NCI-H187 treated with DMSO at 0.1 percent for 48 hours (cell line): Measurements from ENCODE around the gene LTBP1.
"Not testable (repeated sequence)": the region's sequence is repeated elsewhere in the genome, so short reads cannot be mapped to it uniquely, and the experiment has no call there.

Experiments
- DNase-seq: peaks from one replicate; lab custom pipeline; 2025; lab: John Stamatoyannopoulos, UW

Gene LTBP1, protein sequence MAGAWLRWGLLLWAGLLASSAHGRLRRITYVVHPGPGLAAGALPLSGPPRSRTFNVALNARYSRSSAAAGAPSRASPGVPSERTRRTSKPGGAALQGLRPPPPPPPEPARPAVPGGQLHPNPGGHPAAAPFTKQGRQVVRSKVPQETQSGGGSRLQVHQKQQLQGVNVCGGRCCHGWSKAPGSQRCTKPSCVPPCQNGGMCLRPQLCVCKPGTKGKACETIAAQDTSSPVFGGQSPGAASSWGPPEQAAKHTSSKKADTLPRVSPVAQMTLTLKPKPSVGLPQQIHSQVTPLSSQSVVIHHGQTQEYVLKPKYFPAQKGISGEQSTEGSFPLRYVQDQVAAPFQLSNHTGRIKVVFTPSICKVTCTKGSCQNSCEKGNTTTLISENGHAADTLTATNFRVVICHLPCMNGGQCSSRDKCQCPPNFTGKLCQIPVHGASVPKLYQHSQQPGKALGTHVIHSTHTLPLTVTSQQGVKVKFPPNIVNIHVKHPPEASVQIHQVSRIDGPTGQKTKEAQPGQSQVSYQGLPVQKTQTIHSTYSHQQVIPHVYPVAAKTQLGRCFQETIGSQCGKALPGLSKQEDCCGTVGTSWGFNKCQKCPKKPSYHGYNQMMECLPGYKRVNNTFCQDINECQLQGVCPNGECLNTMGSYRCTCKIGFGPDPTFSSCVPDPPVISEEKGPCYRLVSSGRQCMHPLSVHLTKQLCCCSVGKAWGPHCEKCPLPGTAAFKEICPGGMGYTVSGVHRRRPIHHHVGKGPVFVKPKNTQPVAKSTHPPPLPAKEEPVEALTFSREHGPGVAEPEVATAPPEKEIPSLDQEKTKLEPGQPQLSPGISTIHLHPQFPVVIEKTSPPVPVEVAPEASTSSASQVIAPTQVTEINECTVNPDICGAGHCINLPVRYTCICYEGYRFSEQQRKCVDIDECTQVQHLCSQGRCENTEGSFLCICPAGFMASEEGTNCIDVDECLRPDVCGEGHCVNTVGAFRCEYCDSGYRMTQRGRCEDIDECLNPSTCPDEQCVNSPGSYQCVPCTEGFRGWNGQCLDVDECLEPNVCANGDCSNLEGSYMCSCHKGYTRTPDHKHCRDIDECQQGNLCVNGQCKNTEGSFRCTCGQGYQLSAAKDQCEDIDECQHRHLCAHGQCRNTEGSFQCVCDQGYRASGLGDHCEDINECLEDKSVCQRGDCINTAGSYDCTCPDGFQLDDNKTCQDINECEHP (N-terminal part only)

DNA sequence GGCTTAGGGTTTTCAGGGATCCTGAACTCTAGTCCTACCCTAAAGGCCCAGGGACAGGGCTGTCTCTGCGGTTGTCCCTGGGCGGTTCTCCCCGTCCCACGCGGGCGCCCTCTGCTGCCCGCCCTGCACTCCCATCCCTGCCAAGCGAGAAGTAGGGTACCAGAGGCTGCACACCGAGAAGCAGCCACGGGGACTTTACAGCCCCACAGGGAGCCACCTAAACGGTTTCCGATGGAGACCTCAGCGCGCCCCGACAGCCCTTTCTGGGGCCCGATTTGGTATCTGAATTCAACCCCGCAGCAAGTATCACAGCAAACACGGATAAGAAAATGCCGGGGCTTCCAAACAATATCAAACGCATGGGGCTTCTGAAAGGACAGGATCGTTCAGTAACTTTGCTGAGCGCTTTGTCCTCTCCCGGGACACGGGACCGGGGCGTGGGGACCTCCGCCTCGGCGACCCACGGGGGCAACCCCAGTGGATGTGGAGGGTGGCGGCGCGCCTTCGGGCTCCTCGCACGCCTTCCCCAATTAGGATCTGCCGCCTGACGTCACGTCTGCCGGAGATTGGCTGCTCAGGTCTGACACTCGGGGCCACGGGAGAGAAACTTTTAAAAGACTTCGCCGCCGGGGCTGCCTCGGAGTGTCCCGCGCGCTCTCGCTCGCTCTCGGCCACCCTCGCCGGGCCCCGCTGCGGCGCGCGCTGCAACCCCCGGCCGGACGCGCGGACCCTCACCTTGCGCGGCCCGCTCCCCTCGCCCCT, at the start of gene LTBP1:
LTBP1 (plus strand) TSS at position 640 of the 762 bp plus-strand sequence. CDS start 372 bp downstream, outside the sequence.
- DNase-seq = no peak

DNA sequence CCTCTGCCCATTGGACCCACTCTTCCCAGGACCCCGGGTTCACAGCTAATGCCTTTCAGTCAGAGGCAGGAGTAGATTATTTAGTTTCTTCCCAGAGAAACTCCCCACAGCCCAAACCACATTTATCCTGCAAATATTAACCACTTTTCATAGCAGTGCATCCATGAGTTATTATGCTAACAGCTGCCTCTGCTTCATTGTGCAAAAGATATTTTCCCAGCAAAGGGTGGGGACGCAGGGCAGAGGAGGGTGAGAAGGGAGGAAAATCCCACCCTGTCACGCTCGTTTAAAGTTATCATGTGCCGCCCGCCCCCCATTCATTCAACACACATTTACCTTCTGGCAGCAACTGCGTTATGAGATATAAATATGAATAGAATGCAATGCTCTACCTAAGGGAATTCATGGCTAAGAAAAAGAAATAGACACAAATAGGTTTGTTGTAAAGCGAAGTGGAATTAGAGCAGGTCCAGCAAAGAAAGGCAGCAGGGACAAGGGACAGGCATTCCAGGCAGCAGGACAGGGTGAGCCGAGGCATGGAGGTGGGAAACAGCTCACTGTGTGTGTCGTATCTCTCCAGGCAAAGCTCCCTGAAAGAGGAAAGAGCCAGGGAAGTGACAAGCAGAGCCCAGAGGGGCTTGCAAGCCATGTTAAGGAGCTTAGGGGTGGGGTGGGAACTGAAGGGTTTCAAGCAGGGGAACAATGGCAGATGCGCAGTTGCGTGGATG, 46.3 kb upstream of the LTBP1 start:
- no peak for DNase-seq

DNA sequence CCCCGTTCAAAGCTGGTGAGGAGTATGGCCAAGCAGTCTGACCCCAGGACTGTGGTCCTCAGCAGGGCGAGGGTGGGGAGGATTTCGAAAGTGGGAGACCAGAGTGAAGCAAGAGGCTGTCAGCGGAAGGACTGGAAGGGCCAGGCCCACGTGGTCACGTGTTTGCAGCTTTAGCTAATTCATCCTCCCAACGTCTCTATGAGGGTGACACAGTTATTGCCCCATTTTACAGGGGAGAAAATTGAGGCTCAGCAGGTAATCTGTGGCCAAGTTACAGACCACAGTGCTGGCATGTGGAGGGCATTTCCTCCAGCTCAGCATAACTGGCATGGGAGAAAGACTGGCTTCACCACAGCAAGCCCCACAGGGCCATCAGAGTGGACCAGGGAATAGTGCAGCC, 45.4 kb upstream of the LTBP1 start:
- DNase-seq = no peak

DNA sequence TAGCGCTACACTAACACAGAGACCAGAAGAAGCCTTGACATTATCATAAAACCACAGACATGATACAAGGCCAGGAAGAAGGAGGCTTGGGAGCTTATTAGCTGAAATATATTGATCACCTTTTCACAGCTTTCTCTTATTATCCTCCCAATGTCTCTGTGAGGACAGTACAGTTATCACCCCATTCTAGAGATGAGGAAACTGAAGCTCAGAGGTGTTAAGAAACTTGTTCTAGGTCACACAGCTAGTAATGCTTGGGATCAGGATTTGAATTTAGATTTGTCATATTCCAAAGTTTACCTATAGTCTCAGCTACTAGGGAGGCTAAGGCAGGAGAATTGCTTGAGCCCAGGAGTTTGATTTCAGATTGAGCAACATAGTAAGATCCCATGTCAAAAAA, 44.6 kb upstream of the LTBP1 start:
- no peak for DNase-seq

DNA sequence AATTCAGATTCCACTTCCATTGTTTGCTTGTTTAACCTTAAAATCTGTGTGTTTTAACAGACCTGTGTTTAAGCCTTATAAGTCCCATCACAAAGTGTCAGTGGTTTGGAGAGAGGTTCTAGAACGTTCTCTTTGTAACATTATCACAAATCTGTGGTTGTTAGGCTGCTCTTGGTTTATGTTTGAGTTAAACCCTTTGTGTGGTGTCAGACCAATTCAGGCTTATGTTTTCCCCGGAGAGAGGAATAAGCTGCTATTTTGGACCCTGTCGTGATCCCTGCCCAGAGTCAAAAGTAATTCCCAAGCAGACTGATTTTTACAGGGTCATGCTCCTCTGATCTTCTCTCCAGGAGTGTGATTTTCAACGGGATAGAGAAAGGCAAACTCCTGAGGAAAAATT, 43.8 kb upstream of the LTBP1 start:
- no peak for DNase-seq

DNA sequence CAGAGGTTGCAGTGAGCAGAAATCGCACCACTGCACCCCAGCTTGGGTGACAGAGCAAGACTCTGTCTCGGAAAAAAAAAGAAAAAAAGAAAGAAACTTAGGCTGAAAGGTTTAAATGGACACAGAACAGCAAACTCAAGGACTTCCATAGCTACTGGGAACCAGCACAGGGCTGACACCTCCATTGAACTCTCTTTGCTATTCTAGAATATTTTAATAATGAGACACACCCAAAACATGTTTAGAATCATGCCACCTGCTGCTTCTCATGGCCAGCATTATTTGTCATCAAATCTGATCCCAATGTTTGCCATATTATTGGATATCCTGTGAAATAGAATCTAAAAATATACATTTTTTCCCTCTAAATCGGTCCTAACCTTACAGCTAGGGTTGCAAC, 42.7 kb upstream of the LTBP1 start:
- no peak for DNase-seq

DNA sequence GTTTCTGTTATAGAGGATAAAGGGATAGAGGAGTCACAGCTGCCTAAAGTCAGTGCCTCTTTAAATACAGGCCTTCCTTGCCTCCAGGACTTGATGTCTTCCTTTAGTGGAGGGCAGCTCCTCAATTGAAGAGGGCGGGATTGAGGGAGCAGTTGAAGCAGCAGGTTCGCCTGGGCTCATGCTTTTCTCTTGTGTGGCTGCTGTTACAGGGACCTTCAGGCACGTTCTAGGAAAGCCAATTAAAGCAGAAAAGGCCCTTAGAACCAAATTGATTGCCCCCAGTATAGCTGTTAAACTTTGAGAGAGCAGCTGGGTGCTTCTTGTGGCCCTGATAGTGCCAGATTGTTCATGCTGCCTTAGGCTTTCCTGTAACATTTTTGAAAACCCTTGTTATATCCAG, 42.0 kb upstream of the LTBP1 start:
- DNase-seq = no peak

DNA sequence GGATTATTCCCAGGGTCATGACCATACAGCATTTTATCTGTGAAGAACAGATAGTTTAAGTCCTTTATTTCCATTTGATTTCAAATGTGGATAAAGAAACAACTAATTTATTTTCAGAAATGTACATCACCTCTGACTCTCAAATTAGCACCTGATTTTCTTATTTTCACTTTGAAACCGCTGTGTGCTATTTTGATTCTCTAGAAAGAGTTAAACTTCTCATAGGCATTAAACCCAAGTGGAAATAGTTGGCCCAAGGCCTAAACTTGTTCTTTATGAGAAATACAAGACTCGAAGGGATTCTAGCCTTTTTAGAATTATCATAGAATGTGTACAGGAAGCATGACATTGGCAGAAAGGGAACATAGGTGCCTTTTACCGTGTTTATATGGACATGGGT, 41.5 kb upstream of the LTBP1 start:
- DNase-seq = no peak

DNA sequence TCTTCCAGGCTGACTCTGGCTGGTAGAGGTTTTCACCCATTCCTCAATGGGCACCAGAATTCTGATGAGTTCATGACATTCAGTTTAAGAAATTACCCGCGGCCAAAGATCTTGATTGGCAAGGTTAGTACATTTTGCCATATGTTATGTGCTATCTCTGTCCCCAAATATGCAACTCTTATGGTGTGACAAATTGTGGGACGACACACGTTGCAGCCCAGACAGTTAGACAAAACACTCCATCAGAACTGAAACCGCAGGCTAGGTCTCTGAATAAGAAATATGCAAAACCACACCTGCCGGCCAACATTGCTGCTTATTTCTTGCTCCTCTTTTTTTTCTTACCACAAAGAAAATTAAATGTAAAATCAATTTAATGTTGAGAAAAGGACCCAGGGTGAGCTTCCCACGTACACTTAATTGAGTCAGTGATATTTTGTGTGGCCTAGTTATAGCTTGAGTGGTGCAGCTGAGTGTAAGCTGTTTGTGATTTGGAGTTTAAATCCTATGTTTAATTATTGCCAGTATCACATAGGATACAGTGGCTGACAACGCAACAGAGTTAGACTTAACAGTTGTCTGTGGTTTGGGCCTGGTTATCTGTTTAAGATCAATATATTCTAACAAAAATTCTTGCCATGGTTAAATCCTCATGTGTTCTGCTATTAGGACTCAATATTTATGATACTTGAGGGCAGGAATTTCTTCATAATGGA, 35.7 kb upstream of the LTBP1 start:
- DNase-seq = no peak

DNA sequence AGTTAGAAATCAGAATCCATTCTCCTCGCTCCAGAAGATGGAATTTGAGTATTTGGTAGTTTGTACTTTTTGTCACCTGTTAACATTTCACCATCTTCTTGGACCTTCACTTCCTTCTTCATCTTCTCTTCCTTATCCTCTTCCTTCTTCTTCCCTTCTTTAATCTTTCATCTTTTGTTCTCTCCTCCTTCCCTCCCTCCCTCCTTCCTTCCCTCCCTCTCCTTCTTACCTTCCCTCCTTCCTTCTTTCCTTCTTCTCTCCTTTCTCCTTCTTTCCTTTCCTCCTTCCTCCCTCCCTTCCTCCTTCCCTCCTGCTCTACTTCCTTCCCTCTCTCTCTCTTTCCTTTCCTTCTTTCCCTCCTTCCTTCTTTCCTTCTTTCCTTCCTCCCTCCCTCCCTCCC, 31.1 kb upstream of the LTBP1 start:
- no peak for DNase-seq

DNA sequence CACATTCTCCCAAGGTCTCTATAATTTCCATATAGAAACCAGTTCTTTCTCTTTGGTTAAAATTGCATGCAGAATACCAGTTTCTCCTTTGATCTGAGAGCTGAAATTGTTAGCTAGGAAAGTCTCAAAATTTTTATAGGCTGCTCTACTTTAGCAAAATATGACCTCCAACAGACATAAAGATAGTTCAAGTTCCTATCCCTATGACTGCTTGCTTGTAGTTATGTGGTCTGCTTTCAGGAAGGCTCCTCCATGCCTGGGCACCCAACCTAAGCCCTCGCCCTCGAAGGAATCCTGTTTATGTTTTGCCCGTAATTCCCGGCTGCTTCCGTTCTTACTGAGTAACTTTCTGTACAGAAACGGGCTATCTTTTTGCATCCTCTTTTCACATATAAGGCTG, 28.0 kb upstream of the LTBP1 start:
- no peak for DNase-seq

DNA sequence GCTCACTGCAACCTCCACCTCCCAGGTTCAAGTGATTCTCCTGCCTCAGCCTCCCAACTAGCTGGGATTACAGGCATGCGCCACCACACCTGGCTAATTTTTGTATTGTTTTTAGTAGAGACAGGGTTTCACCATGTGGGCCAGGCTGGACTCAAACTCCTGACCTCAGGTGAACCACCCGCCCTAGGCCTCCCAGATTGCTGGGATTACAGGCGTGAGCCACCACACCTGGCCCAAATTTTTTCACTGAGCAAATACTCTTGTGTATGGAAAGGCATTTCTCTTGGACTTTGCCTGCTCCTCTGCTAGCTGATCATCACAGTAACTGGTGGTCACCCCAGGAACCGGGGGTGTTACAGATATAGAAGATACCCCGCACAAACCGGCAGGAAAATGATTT, 26.9 kb upstream of the LTBP1 start:
- not testable (repeated sequence) for DNase-seq

DNA sequence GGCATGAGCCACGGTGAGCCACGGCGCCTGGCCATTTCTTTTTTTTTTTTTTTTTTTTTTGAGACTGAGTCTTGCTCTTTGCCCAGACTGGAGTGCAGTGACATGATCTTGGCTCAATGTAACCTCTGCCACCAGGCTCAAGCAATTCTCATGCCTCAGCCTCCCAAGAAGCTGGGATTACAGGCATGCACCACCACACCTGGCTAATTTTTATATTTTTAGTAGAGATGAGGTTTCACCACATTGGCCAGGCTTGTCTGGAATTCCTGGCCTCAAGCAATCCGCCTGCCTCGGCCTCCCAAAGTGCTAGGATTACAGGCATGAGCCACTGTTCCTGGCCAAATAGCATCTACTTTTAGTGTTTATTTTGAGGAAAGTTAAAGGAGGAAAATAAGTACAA, 25.3 kb upstream of the LTBP1 start:
- DNase-seq = not testable (repeated sequence)

DNA sequence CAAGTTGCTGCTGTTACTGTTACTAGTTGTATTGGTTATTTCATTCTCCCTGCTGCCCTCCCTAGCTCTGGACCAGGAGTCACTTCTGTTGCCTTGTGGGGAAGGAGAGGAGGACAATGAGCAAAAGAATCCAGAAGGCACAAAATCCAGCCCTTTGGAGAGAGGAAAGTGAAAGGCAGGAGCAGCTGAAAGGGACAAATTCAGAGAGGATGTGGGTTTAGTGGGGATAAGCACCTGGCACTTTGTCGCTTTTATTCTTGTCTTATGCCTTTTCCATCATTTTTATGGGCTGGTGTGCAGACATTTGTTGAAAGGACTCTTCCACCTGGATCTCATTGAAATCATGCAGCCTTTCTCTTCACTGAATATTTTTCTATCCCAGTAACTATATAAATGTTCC, 24.3 kb upstream of the LTBP1 start:
- no peak for DNase-seq

DNA sequence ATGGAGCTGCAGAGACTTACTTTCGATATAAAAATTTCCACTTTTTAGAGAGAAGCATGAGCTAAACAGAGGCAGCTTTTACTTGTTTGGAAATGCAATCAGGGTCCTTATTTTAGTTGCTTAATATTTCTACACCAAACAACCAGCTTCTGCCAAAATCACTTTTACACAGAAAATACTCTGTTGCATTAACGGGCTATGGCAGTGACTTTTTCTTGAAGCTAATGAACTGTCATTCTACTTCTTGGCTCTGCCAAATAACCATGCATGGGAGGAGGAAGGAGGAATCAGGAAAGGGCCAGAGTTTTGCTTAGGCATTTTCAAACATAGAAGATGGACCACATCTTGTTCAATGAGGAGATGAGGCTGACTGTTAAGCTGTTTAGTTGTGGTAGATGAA, 23.6 kb upstream of the LTBP1 start:
- DNase-seq = no peak

DNA sequence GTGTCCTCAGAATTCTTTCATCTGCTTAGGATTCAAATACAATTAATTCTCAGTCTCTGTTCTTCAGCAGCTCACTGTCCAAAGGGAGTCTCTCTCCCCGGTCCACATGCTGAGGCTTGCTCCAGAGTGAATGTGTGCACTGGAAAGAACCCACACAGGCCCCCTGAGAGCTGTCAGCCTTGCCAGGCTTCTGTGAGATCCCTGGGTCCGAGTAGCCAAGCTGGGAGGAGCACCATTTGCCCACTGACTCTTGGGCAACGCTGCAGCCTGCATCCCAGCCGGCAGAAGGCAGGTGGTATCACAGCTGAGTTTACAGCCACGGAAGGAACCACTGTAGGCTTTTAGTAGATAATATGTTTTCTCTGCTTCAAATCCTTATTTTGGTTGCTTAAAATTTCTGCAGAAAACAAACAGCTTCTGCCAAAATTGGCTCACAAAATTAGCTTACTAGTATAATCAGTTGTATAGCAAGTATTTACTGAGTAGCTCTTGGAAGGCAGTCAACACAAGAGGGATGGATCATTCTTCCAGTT, 21.4 kb upstream of the LTBP1 start:
- DNase-seq = no peak

DNA sequence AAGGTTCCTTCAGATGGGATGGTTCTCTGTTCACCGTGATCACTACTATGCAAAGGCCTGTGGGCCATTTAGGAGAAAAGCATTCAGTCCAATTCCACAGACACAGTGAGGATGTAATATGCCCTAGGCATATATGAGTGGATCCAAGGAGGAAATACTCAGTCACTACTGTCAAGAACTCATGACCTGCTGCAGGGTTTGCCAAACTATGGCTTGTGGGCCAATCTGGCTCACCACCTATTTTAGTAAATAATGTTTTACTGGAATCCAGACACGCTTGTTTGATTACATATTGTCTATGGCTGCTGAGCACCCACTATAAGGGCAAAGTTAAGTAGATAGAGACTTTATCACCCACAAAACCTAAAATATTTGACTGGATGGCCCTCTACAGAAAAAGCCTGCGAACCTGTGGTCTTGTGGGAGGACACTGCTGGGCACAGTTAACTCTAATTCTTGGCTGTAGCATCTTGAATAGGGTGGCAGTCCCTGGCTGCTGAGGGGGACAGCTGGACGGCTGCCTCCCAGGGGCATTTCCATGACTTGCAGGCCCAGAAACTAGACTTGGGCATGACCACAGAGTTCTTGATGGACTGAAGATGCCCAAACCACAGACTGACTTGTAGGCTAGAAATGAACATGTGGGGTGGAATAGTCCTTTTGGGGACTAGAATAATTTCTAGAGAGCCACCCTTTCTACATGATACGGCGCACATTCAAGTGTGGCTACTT, 20.6 kb upstream of the LTBP1 start:
- DNase-seq = no peak

DNA sequence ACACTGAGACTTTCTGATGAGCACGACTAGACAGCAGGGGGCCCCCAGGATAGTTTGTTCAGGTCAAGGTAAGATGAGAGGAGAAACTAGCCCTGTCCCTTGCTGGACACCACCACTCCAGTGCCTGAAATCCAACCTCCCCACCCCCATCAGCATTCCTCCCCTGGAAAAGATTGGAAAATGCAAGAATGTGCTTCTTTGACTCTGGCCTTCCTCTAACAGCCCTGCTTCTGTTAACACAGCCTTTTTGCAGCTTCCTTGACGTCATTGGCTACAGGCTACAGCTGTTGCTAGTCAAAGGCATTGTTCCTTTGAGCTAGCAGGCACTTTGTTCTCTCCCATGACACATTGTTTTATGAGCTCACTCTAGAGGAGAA, 20.1 kb upstream of the LTBP1 start:
- no peak for DNase-seq

DNA sequence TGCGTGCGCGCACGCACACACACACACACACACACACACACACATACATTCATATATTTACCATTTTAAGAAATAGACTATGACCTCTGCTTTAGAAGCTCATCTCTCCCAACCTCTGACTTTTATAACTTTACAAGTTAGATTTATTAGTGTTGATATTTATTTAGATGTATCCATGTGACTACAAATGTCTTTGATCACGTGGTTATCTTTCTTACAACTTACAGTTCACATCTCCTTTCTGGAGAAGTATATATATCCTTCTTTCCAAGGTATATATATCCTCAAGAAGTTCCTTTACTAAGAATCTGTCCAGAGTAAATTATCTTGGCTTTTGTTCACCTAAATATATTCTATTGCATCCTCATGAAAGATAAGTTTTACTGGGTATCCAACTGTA, 16.3 kb upstream of the LTBP1 start:
- DNase-seq = no peak

DNA sequence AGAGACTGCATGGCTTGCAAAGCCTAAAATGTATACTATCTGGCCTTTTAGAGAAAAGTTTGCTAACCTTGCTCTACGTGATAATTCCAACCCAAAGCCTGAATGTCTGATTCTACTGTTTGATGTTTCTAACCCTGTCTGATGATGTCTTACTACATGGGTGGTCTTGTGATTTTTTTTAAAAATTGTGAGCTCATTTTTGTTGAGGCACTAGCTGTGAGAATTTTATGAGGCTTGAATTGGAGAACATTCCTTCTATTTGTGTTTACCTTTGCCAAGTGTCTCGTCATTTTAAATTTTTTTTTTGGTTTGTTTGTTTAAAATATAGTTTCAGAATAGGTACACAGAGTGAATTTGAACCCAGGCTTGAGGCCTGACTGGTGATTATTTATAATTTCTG, 15.2 kb upstream of the LTBP1 start:
- DNase-seq = no peak
